GM19467 (cell line): ENCODE data around the gene AKAP6.
"Not testable (repeated sequence)": the region's sequence is repeated elsewhere in the genome, so short reads cannot be mapped to it uniquely, and the experiment has no call there.

Experiments
- ATAC-seq: cut with Tn5 transposase; IDR thresholded peaks from one replicate; pipeline ENCODE4 v1.9.1; 2021; ENCODE audit warnings: mild to moderate bottlenecking, moderate library complexity; ENCODE audit not compliant: unreplicated experiment

The AKAP6 gene

GRCh38 chr14:32367516-32367915 lies 38.4 kb downstream of the AKAP6 start:
- no peak for ATAC-seq

GRCh38 chr14:32368107-32368506 lies 39.0 kb downstream of the AKAP6 start:
- ATAC-seq: no peak

GRCh38 chr14:32370714-32371113 lies 41.6 kb downstream of the AKAP6 start:
- no peak for ATAC-seq

GRCh38 chr14:32372154-32372553 lies 43.1 kb downstream of the AKAP6 start:
- no peak for ATAC-seq

- not testable (repeated sequence) for ATAC-seq
These were observed 44.1 kb downstream of the AKAP6 start for GRCh38 chr14:32373174-32373573.

GRCh38 chr14:32374155-32374554 lies 45.1 kb downstream of the AKAP6 start:
- ATAC-seq: no peak

GRCh38 chr14:32375663-32376062 lies 46.6 kb downstream of the AKAP6 start:
- no peak for ATAC-seq

GRCh38 chr14:32377046-32377646 lies 48.0 kb downstream of the AKAP6 start:
- ATAC-seq: no peak

GRCh38 chr14:32378284-32378683 lies 49.2 kb downstream of the AKAP6 start:
- no peak for ATAC-seq

GRCh38 chr14:32379447-32379846 lies 50.3 kb downstream of the AKAP6 start:
- ATAC-seq: no peak

GRCh38 chr14:32381869-32382268 lies 52.8 kb downstream of the AKAP6 start:
- ATAC-seq: no peak

- ATAC-seq: no peak
These were observed 53.6 kb downstream of the AKAP6 start for GRCh38 chr14:32382704-32383103.

- no peak for ATAC-seq
These were observed 54.4 kb downstream of the AKAP6 start for GRCh38 chr14:32383364-32384009.

GRCh38 chr14:32384464-32384863 lies 55.4 kb downstream of the AKAP6 start:
- ATAC-seq: no peak

- not testable (repeated sequence) for ATAC-seq
These were observed 58.2 kb downstream of the AKAP6 start for GRCh38 chr14:32387295-32387694.

- ATAC-seq: no peak
These were observed 64.0 kb downstream of the AKAP6 start for GRCh38 chr14:32393119-32393518.

GRCh38 chr14:32394038-32394437 lies 64.9 kb downstream of the AKAP6 start:
- no peak for ATAC-seq

GRCh38 chr14:32396885-32397284 lies 67.8 kb downstream of the AKAP6 start:
- no peak for ATAC-seq

- no peak for ATAC-seq
These were observed 69.0 kb downstream of the AKAP6 start for GRCh38 chr14:32397861-32398640.

- no peak for ATAC-seq
These were observed 70.8 kb downstream of the AKAP6 start for GRCh38 chr14:32399920-32400319.

- ATAC-seq: no peak
These were observed 71.4 kb downstream of the AKAP6 start for GRCh38 chr14:32400480-32400879.

- ATAC-seq: no peak
These were observed 73.9 kb downstream of the AKAP6 start for GRCh38 chr14:32403021-32403420.
